Transverse colon (tissue), 4 donors: ENCODE data around the gene STAG2.

ENCODE experiments used
- EP300 ChIP-seq: sonication (generic); formaldehyde crosslinking; IDR thresholded peaks from one replicate; pipeline ENCODE4 v1.6.1; 2017; ENCODE audit warnings: antibody characterized with exemption, low read depth
- POLR2A ChIP-seq: fragments of 450-650 bp; IDR thresholded peaks from one replicate; pipeline ENCODE4 v1.6.1; 2016; ENCODE audit warnings: antibody characterized with exemption, mild to moderate bottlenecking, moderate library complexity
- POLR2AphosphoS5 ChIP-seq, 3 donors: sonication (generic); formaldehyde crosslinking; IDR thresholded peaks; one replicate each; pipeline ENCODE4 v1.6.1; 2016; ENCODE audit warnings: antibody characterized with exemption in 3 of 3
- TF ChIP-seq, protein P1 (sequence below), 5 experiments: fragments of 200-600 bp in 3 of 5; fragments of 450-650 bp in 2 of 5; sonication (generic) in 3 of 5; IDR thresholded peaks; 1 replicate in 2 of 5; 2 replicates in 3 of 5; pipeline ENCODE4 v1.5.1; 2016 to 2017; ENCODE audit warnings: antibody characterized with exemption in 5 of 5, inconsistent platforms in 3 of 5, mild to moderate bottlenecking in 2 of 5, moderate library complexity in 1 of 5

GRCh38 chrX:124028182-124028581, 66.7 kb downstream of the STAG2 start:
- TF ChIP-seq, protein P1, sequence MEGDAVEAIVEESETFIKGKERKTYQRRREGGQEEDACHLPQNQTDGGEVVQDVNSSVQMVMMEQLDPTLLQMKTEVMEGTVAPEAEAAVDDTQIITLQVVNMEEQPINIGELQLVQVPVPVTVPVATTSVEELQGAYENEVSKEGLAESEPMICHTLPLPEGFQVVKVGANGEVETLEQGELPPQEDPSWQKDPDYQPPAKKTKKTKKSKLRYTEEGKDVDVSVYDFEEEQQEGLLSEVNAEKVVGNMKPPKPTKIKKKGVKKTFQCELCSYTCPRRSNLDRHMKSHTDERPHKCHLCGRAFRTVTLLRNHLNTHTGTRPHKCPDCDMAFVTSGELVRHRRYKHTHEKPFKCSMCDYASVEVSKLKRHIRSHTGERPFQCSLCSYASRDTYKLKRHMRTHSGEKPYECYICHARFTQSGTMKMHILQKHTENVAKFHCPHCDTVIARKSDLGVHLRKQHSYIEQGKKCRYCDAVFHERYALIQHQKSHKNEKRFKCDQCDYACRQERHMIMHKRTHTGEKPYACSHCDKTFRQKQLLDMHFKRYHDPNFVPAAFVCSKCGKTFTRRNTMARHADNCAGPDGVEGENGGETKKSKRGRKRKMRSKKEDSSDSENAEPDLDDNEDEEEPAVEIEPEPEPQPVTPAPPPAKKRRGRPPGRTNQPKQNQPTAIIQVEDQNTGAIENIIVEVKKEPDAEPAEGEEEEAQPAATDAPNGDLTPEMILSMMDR (IDR thresholded peaks at IDR 0.05): no peak
- TF ChIP-seq POLR2A (no peak), POLR2AphosphoS5 (IDR thresholded peaks at IDR 0.05) (no peak), EP300 (no peak)
